HepG2 (cell line): ENCODE data around the gene MCC. TPM values are rescaled to one million over a fixed set of nuclear protein-coding genes. Genes with fewer than 3 reads are reported as not detected.

Experiments used
- ATF7-NPFF ChIP-seq: sonication (generic); formaldehyde crosslinking; IDR thresholded peaks from 2 replicates; pipeline ENCODE4 v1.8.1; 2023; ENCODE audit warnings: mild to moderate bottlenecking, low read depth, missing genetic modification reagents, moderate library complexity
- CEBPB ChIP-seq: IDR thresholded peaks from 2 replicates; pipeline ENCODE4 v1.6.1; 2011; ENCODE audit warnings: low read depth, low read length, improper control_type of control experiment, borderline replicate concordance
- GZF1 ChIP-seq: sonication (generic); formaldehyde crosslinking; IDR thresholded peaks from 2 replicates; pipeline ENCODE4 v1.5.1; 2020; ENCODE audit warnings: mild to moderate bottlenecking, missing genetic modification reagents
- KLF13 ChIP-seq: sonication (generic); formaldehyde crosslinking; IDR thresholded peaks from 2 replicates; pipeline ENCODE4 v1.4.0; 2020; ENCODE audit warnings: mild to moderate bottlenecking, missing genetic modification reagents
- MIER3 ChIP-seq: IDR thresholded peaks from 2 replicates; pipeline ENCODE4 v1.6.1; 2016; ENCODE audit warnings: missing compliant biosample characterization, borderline replicate concordance
- NKX3-1 ChIP-seq: sonication (generic); formaldehyde crosslinking; IDR thresholded peaks from 2 replicates; pipeline ENCODE4 v1.5.0; 2020; ENCODE audit warnings: missing genetic modification reagents
- NR2F6 ChIP-seq, 2 experiments: IDR thresholded peaks; 2 replicates each; pipeline ENCODE4 v1.6.1; 2016; ENCODE audit warnings: antibody characterized with exemption in 1 of 2, mild to moderate bottlenecking in 1 of 2
- PHF20 ChIP-seq: sonication (generic); formaldehyde crosslinking; IDR thresholded peaks from 2 replicates; pipeline ENCODE4 v1.5.0; 2020; ENCODE audit warnings: mild to moderate bottlenecking, missing genetic modification reagents
- ZBTB38 ChIP-seq: sonication (generic); formaldehyde crosslinking; IDR thresholded peaks from 2 replicates; pipeline ENCODE4 v1.5.1; 2020; ENCODE audit warnings: mild to moderate bottlenecking, missing genetic modification reagents
- ZBTB4 ChIP-seq: sonication (generic); formaldehyde crosslinking; IDR thresholded peaks from 2 replicates; pipeline ENCODE4 v1.4.0; 2020; ENCODE audit warnings: missing genetic modification reagents, mild to moderate bottlenecking, borderline replicate concordance
- ZKSCAN1 ChIP-seq: fragments of 150-350 bp; IDR thresholded peaks from 2 replicates; pipeline ENCODE4 v1.6.1; 2014; ENCODE audit warnings: low read length
- ZKSCAN8 ChIP-seq: IDR thresholded peaks from 2 replicates; pipeline ENCODE4 v1.6.1; 2016; ENCODE audit warnings: borderline replicate concordance, missing genetic modification reagents, missing compliant biosample characterization
- ZNF205 ChIP-seq: IDR thresholded peaks from 2 replicates; pipeline ENCODE4 v1.6.1; 2018; ENCODE audit warnings: missing biosample characterization, missing genetic modification reagents
- ZNF251 ChIP-seq: sonication (generic); formaldehyde crosslinking; IDR thresholded peaks from 2 replicates; pipeline ENCODE4 v1.9.0; 2021; ENCODE audit warnings: mild to moderate bottlenecking, missing genetic modification reagents
- ZNF407 ChIP-seq: sonication (generic); formaldehyde crosslinking; IDR thresholded peaks from one replicate; pipeline ENCODE4 v1.5.1; 2020; ENCODE audit warnings: mild to moderate bottlenecking, missing genetic modification reagents; ENCODE audit errors: not compliant biosample characterization
- ZNF562 ChIP-seq: sonication (generic); formaldehyde crosslinking; IDR thresholded peaks from 2 replicates; pipeline ENCODE4 v1.8.0; 2022; ENCODE audit warnings: missing genetic modification reagents, borderline replicate concordance
- ZNF672 ChIP-seq: sonication (generic); formaldehyde crosslinking; IDR thresholded peaks from 2 replicates; pipeline ENCODE4 v1.8.1; 2022; ENCODE audit warnings: missing genetic modification reagents
- ZNF75D ChIP-seq: sonication (generic); formaldehyde crosslinking; IDR thresholded peaks from 2 replicates; pipeline ENCODE4 v1.8.1; 2023; ENCODE audit warnings: missing genetic modification reagents, mild to moderate bottlenecking, borderline replicate concordance
- polyA plus RNA-seq, 8 experiments: library from polyadenylated mRNA; depleted of rRNA in 3 of 8; stranded (reverse) in 7 of 8; unstranded in 1 of 8; fragments of >200 nt; fragmentation: Illumina TruSeq in 4 of 8; extraction: Trizol in 4 of 8; gene quantifications; 2 replicates each; pipeline versions ENCODE4 v1.2.1 to v1.2.3, GENCODE V29; 2011 to 2016; ENCODE audit warnings: low read depth in 4 of 8, missing spikeins in 1 of 8, mixed read lengths in 1 of 8; ENCODE audit not compliant: insufficient read depth in 1 of 8
- total RNA-seq, 5 experiments: library from RNA; depleted of rRNA; stranded (reverse); fragments of >200 nt; fragmentation: Illumina TruSeq; extraction: Trizol; gene quantifications; 2 replicates each; pipeline ENCODE4 v1.2.3, GENCODE V29; 2016; ENCODE audit warnings: low read depth in 1 of 5
- TF ChIP-seq, protein P1 (sequence below): sonication (generic); formaldehyde crosslinking; IDR thresholded peaks from 2 replicates; pipeline ENCODE4 v1.4.0; 2020; ENCODE audit warnings: mild to moderate bottlenecking, low read depth, missing genetic modification reagents

The MCC gene
- total and polyA plus RNA-seq, 2 of the 13 experiments (the other 11 are each of a cell fraction or from before 2014, with no cell fraction given), result 0.55 to 2.4 TPM

GRCh38 chr5:113205323-113205722, 282.9 kb downstream of the MCC start (continued):
- TF ChIP-seq ZNF407 (CRISPR knock-in tag), result no peak
- TF ChIP-seq ZNF672 (CRISPR knock-in tag), result no peak
- no peak for TF ChIP-seq ZKSCAN8 (CRISPR knock-in tag)
- TF ChIP-seq NR2F6 (IDR thresholded peaks at IDR 0.05), result no peak
- TF ChIP-seq NR2F6 (CRISPR knock-in tag; IDR thresholded peaks at IDR 0.05), result no peak
- TF ChIP-seq ZBTB4 (CRISPR knock-in tag), result no peak
- TF ChIP-seq NKX3-1 (CRISPR knock-in tag), result no peak
- TF ChIP-seq ZNF75D, result no peak
- no peak for TF ChIP-seq ZNF562 (CRISPR knock-in tag)
- TF ChIP-seq GZF1, result no peak
- TF ChIP-seq ZKSCAN1, result no peak
- no peak for TF ChIP-seq ZNF205 (CRISPR knock-in tag)
- TF ChIP-seq PHF20 (CRISPR knock-in tag), result no peak
- no peak for TF ChIP-seq ZNF251 (CRISPR knock-in tag)
- no peak for TF ChIP-seq ZBTB38 (CRISPR knock-in tag)
- no peak for TF ChIP-seq ATF7-NPFF (CRISPR knock-in tag)
- TF ChIP-seq, protein P1, sequence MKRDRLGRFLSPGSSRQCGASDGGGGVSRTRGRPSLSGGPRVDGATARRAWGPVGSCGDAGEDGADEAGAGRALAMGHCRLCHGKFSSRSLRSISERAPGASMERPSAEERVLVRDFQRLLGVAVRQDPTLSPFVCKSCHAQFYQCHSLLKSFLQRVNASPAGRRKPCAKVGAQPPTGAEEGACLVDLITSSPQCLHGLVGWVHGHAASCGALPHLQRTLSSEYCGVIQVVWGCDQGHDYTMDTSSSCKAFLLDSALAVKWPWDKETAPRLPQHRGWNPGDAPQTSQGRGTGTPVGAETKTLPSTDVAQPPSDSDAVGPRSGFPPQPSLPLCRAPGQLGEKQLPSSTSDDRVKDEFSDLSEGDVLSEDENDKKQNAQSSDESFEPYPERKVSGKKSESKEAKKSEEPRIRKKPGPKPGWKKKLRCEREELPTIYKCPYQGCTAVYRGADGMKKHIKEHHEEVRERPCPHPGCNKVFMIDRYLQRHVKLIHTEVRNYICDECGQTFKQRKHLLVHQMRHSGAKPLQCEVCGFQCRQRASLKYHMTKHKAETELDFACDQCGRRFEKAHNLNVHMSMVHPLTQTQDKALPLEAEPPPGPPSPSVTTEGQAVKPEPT (CRISPR knock-in tag), result no peak
- no peak for TF ChIP-seq CEBPB
- TF ChIP-seq MIER3 (CRISPR knock-in tag), result no peak
- TF ChIP-seq KLF13, result no peak
